ENCODE data around the gene PON3.

DNA sequence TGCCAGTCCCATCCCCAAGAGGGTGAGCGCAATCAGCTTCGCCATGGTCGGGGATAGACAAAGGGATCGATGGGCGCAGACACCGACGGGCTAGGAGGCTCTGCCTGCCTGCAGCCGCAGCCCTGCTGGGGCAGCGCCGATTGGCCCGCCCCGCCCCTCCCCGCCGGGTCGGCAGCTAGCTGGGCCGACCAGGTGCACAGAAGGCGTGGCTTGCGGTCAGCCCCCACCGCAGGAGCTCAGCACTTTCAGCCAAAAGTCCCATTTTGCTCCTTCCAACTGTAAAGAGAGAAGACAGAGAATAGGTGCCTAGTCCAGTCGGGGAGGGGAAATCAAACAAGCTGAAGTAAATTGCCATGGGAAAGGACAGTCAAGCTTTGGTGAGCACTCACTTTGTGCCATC is 71.7 kb downstream of the PON3 start, which contains the start of gene PON1:
- TF ChIP-seq, protein P1, sequence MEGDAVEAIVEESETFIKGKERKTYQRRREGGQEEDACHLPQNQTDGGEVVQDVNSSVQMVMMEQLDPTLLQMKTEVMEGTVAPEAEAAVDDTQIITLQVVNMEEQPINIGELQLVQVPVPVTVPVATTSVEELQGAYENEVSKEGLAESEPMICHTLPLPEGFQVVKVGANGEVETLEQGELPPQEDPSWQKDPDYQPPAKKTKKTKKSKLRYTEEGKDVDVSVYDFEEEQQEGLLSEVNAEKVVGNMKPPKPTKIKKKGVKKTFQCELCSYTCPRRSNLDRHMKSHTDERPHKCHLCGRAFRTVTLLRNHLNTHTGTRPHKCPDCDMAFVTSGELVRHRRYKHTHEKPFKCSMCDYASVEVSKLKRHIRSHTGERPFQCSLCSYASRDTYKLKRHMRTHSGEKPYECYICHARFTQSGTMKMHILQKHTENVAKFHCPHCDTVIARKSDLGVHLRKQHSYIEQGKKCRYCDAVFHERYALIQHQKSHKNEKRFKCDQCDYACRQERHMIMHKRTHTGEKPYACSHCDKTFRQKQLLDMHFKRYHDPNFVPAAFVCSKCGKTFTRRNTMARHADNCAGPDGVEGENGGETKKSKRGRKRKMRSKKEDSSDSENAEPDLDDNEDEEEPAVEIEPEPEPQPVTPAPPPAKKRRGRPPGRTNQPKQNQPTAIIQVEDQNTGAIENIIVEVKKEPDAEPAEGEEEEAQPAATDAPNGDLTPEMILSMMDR (IDR thresholded peaks at IDR 0.05): no peak
- TF ChIP-seq POLR2A (IDR thresholded peaks at IDR 0.05): no peak

All from uterus (tissue), 2 donors.